ENCODE measurements around the gene PARD3.

PARD3 gene

DNA sequence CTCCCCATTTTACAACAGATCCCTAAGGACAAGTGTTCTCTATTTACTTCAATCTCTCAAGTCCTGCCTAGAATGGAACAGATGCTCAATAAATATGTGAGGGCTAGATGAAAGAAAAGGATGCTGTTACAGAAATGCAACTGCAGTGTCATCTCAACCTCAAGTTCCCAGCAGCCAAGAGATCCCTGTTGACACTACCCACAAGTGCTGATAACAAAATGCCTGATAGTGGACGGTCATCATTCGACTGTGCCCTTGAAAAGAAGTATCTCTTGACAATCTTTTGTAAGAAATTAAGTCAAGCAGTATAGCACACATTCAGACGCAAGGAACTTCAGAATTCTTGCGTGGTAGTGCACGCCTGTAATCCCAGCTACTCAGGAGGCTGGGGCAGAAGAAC lies 133.2 kb downstream of the PARD3 start:
- DNase-seq (ENCODE audit: low spot score) (no peak), ATAC-seq (ENCODE audit: low read depth) (no peak)
- Histone ChIP-seq H3K9me3 (ENCODE audit: severe bottlenecking) (no peaks in the 10 kb centered on the region), H3K4me3 (ENCODE audit: severe bottlenecking) (no peak overlapping the region), H3K27me3 (ENCODE audit: insufficient read depth, poor library complexity, severe bottlenecking) (no peaks in the 10 kb centered on the region), H3K27ac (ENCODE audit: poor library complexity, severe bottlenecking) (no peak overlapping the region), H3K4me1 (ENCODE audit: insufficient read depth, poor library complexity, severe bottlenecking) (no peaks in the 10 kb centered on the region), H3K36me3 (ENCODE audit: low read depth) (no peaks in the 10 kb centered on the region)
- TF ChIP-seq, protein P1, sequence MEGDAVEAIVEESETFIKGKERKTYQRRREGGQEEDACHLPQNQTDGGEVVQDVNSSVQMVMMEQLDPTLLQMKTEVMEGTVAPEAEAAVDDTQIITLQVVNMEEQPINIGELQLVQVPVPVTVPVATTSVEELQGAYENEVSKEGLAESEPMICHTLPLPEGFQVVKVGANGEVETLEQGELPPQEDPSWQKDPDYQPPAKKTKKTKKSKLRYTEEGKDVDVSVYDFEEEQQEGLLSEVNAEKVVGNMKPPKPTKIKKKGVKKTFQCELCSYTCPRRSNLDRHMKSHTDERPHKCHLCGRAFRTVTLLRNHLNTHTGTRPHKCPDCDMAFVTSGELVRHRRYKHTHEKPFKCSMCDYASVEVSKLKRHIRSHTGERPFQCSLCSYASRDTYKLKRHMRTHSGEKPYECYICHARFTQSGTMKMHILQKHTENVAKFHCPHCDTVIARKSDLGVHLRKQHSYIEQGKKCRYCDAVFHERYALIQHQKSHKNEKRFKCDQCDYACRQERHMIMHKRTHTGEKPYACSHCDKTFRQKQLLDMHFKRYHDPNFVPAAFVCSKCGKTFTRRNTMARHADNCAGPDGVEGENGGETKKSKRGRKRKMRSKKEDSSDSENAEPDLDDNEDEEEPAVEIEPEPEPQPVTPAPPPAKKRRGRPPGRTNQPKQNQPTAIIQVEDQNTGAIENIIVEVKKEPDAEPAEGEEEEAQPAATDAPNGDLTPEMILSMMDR (IDR thresholded peaks at IDR 0.05; ENCODE audit: poor library complexity, severe bottlenecking): no peak

DNA sequence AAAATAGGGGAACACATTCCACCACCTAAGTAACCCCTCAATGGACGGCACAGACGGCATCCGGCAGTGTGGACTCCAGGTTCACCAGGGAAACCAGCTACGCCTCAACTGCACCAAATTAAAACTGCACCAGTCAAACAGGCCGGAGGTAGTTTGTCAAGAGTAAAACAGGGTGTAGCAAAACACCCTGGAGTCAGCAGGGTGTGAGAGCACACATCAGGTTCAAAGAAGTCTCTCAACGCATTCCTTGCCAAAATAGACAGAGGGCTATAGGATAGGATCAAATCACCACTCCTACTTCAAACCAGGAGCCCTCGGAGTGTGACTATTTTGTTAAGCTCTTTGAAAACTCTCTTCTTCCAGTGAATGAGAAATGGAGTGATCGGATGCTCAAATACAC lies 135.9 kb downstream of the PARD3 start:
- H3K36me3 ChIP-seq (ENCODE audit: low read depth): no peaks in the 10 kb centered on the region
- ATAC-seq (ENCODE audit: low read depth): no peak
- no peaks in the 10 kb centered on the region for H3K4me1 ChIP-seq (ENCODE audit: insufficient read depth, poor library complexity, severe bottlenecking)

GRCh38 chr10:34677591-34677990 lies 137.5 kb downstream of the PARD3 start:
- H3K27ac ChIP-seq (ENCODE audit: poor library complexity, severe bottlenecking): no peak overlapping the region
- DNase-seq (ENCODE audit: low spot score) (no peak), ATAC-seq (ENCODE audit: low read depth) (no peak)
- no peaks in the 10 kb centered on the region for H3K4me1 ChIP-seq (ENCODE audit: insufficient read depth, poor library complexity, severe bottlenecking)
- TF ChIP-seq, protein P1 (IDR thresholded peaks at IDR 0.05; ENCODE audit: poor library complexity, severe bottlenecking): no peak
- H3K4me3 ChIP-seq (ENCODE audit: severe bottlenecking): no peak overlapping the region
- no peaks in the 10 kb centered on the region for H3K27me3 ChIP-seq (ENCODE audit: insufficient read depth, poor library complexity, severe bottlenecking)
- H3K9me3 ChIP-seq (ENCODE audit: severe bottlenecking): no peaks in the 10 kb centered on the region
- no peaks in the 10 kb centered on the region for H3K36me3 ChIP-seq (ENCODE audit: low read depth)

More for the DNA sequence above, 135.9 kb downstream of the PARD3 start:
- TF ChIP-seq, protein P1 (IDR thresholded peaks at IDR 0.05; ENCODE audit: poor library complexity, severe bottlenecking): no peak
- no peak for DNase-seq (ENCODE audit: low spot score)
- Histone ChIP-seq H3K9me3 (ENCODE audit: severe bottlenecking) (no peaks in the 10 kb centered on the region), H3K4me3 (ENCODE audit: severe bottlenecking) (no peak overlapping the region), H3K27me3 (ENCODE audit: insufficient read depth, poor library complexity, severe bottlenecking) (no peaks in the 10 kb centered on the region), H3K27ac (ENCODE audit: poor library complexity, severe bottlenecking) (no peak overlapping the region)

GRCh38 chr10:34677132-34677531 lies 138.0 kb downstream of the PARD3 start:
- H3K27me3 ChIP-seq (ENCODE audit: insufficient read depth, poor library complexity, severe bottlenecking): no peaks in the 10 kb centered on the region
- H3K27ac ChIP-seq (ENCODE audit: poor library complexity, severe bottlenecking): no peak overlapping the region
- no peak for DNase-seq (ENCODE audit: low spot score)
- no peak overlapping the region for H3K4me3 ChIP-seq (ENCODE audit: severe bottlenecking)
- TF ChIP-seq, protein P1 (IDR thresholded peaks at IDR 0.05; ENCODE audit: poor library complexity, severe bottlenecking): no peak
- H3K4me1 ChIP-seq (ENCODE audit: insufficient read depth, poor library complexity, severe bottlenecking): no peaks in the 10 kb centered on the region
- no peaks in the 10 kb centered on the region for H3K9me3 ChIP-seq (ENCODE audit: severe bottlenecking)
- no peak for ATAC-seq (ENCODE audit: low read depth)
- no peaks in the 10 kb centered on the region for H3K36me3 ChIP-seq (ENCODE audit: low read depth)

DNA sequence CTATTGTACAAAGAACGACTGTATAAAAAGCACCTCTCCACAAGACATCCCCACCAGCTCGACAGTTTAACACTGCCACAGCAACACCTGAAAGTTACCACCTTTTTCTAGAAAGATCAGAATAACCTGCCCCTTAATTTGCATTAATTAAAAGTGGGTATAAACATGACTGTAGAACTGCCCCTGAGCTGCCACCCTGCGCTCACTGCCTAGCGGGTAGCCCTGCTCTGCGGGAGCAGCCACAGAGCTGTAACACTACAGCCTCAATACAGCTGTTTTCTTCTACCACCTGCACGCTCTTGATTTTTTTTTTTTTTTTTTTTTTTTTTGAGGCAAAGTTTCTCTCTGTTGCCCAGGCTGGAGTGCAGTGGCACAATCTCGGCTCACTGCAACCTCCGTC lies 140.9 kb downstream of the PARD3 start:
- DNase-seq (ENCODE audit: low spot score): no peak
- TF ChIP-seq, protein P1 (IDR thresholded peaks at IDR 0.05; ENCODE audit: poor library complexity, severe bottlenecking): no peak
- Histone ChIP-seq H3K27ac (ENCODE audit: poor library complexity, severe bottlenecking) (no peak overlapping the region), H3K27me3 (ENCODE audit: insufficient read depth, poor library complexity, severe bottlenecking) (no peaks in the 10 kb centered on the region), H3K9me3 (ENCODE audit: severe bottlenecking) (no peaks in the 10 kb centered on the region), H3K4me3 (ENCODE audit: severe bottlenecking) (no peak overlapping the region), H3K36me3 (ENCODE audit: low read depth) (no peaks in the 10 kb centered on the region), H3K4me1 (ENCODE audit: insufficient read depth, poor library complexity, severe bottlenecking) (no peaks in the 10 kb centered on the region)
- no peak for ATAC-seq (ENCODE audit: low read depth)
